ENCODE data around the gene NOBOX. TPM values are rescaled to one million over a fixed set of nuclear protein-coding genes. Genes with fewer than 3 reads are reported as not detected.
A peak's percentile ranks its signal among the peaks of the same experiment; 100 is the strongest.
"Not testable (repeated sequence)": the region's sequence is repeated elsewhere in the genome, so short reads cannot be mapped to it uniquely, and the experiment has no call there.

Gene NOBOX
- total RNA-seq, 1 donor from 2014 or later, result not detected

- peak; percentile 79 for DNase-seq (ENCODE audit: low read depth)
- Histone ChIP-seq H3K36me3 (ENCODE audit: control insufficient read depth, insufficient read depth, low read length) (no peaks in the 10 kb centered on the region), H3K4me3 (ENCODE audit: low read depth, low read length) (no peak overlapping the region), H3K27me3 (ENCODE audit: control insufficient read depth, insufficient read depth, low read length) (no peaks in the 10 kb centered on the region)
- no peak for TF ChIP-seq CTCF (IDR thresholded peaks at IDR 0.05; ENCODE audit: insufficient read depth, low read length, poor library complexity, severe bottlenecking)
These were observed 19.4 kb downstream of the NOBOX start for GRCh38 chr7:144384071-144384470.

GRCh38 chr7:144379776-144380384 is 23.6 kb downstream of the NOBOX start:
- no peak for TF ChIP-seq CTCF (IDR thresholded peaks at IDR 0.05; ENCODE audit: insufficient read depth, low read length, poor library complexity, severe bottlenecking)
- no peak for DNase-seq (ENCODE audit: low read depth)
- no peak overlapping the region for H3K4me3 ChIP-seq (ENCODE audit: low read depth, low read length)
- no peaks in the 10 kb centered on the region for H3K27me3 ChIP-seq (ENCODE audit: control insufficient read depth, insufficient read depth, low read length)
- H3K36me3 ChIP-seq (ENCODE audit: control insufficient read depth, insufficient read depth, low read length), result no peaks in the 10 kb centered on the region

- H3K36me3 ChIP-seq (ENCODE audit: control insufficient read depth, insufficient read depth, low read length), result no peaks in the 10 kb centered on the region
- H3K27me3 ChIP-seq (ENCODE audit: control insufficient read depth, insufficient read depth, low read length), result no peaks in the 10 kb centered on the region
- no peak overlapping the region for H3K4me3 ChIP-seq (ENCODE audit: low read depth, low read length)
- no peak for DNase-seq (ENCODE audit: low read depth)
- no peak for TF ChIP-seq CTCF (IDR thresholded peaks at IDR 0.05; ENCODE audit: insufficient read depth, low read length, poor library complexity, severe bottlenecking)
These were observed 24.8 kb downstream of the NOBOX start for GRCh38 chr7:144378651-144379050.

GRCh38 chr7:144369221-144369620 is 34.3 kb downstream of the NOBOX start:
- DNase-seq (ENCODE audit: low read depth); H3K27me3 ChIP-seq (ENCODE audit: control insufficient read depth, insufficient read depth, low read length); H3K36me3 ChIP-seq (ENCODE audit: control insufficient read depth, insufficient read depth, low read length); H3K4me3 ChIP-seq (ENCODE audit: low read depth, low read length): not testable (repeated sequence)

- H3K4me3 ChIP-seq (ENCODE audit: low read depth, low read length); DNase-seq (ENCODE audit: low read depth); H3K27me3 ChIP-seq (ENCODE audit: control insufficient read depth, insufficient read depth, low read length); H3K36me3 ChIP-seq (ENCODE audit: control insufficient read depth, insufficient read depth, low read length): not testable (repeated sequence)
These were observed 36.2 kb downstream of the NOBOX start for GRCh38 chr7:144367250-144367649.

- H3K36me3 ChIP-seq (ENCODE audit: control insufficient read depth, insufficient read depth, low read length); DNase-seq (ENCODE audit: low read depth); H3K27me3 ChIP-seq (ENCODE audit: control insufficient read depth, insufficient read depth, low read length); H3K4me3 ChIP-seq (ENCODE audit: low read depth, low read length): not testable (repeated sequence)
These were observed 38.0 kb downstream of the NOBOX start for GRCh38 chr7:144365523-144365922.

GRCh38 chr7:144362061-144362460 is 41.4 kb downstream of the NOBOX start:
- not testable (repeated sequence) for H3K27me3 ChIP-seq (ENCODE audit: control insufficient read depth, insufficient read depth, low read length); H3K36me3 ChIP-seq (ENCODE audit: control insufficient read depth, insufficient read depth, low read length); H3K4me3 ChIP-seq (ENCODE audit: low read depth, low read length); DNase-seq (ENCODE audit: low read depth)

- not testable (repeated sequence) for DNase-seq (ENCODE audit: low read depth); H3K27me3 ChIP-seq (ENCODE audit: control insufficient read depth, insufficient read depth, low read length); H3K4me3 ChIP-seq (ENCODE audit: low read depth, low read length); H3K36me3 ChIP-seq (ENCODE audit: control insufficient read depth, insufficient read depth, low read length)
These were observed 46.6 kb downstream of the NOBOX start for GRCh38 chr7:144356860-144357259.

- H3K27me3 ChIP-seq (ENCODE audit: control insufficient read depth, insufficient read depth, low read length); H3K4me3 ChIP-seq (ENCODE audit: low read depth, low read length); H3K36me3 ChIP-seq (ENCODE audit: control insufficient read depth, insufficient read depth, low read length); DNase-seq (ENCODE audit: low read depth): not testable (repeated sequence)
These were observed 47.3 kb downstream of the NOBOX start for GRCh38 chr7:144356185-144356584.

- H3K27me3 ChIP-seq (ENCODE audit: control insufficient read depth, insufficient read depth, low read length); DNase-seq (ENCODE audit: low read depth); H3K36me3 ChIP-seq (ENCODE audit: control insufficient read depth, insufficient read depth, low read length): not testable (repeated sequence)
- peak within 1 kb of the TSS; percentile 22 for H3K4me3 ChIP-seq (ENCODE audit: low read depth, low read length)
These were observed 48.2 kb downstream of the NOBOX start, which contains the start of gene ARHGEF5 for GRCh38 chr7:144355176-144355822. Gene ARHGEF5 (plus strand): TSS chr7:144355402. CDS start chr7:144362670, 7,268 bp downstream.

- DNase-seq (ENCODE audit: low read depth); H3K27me3 ChIP-seq (ENCODE audit: control insufficient read depth, insufficient read depth, low read length): not testable (repeated sequence)
These were observed 51.8 kb downstream of the NOBOX start for GRCh38 chr7:144351667-144352066.

GRCh38 chr7:144348625-144349024 is 54.9 kb downstream of the NOBOX start:
- not testable (repeated sequence) for H3K27me3 ChIP-seq (ENCODE audit: control insufficient read depth, insufficient read depth, low read length); H3K36me3 ChIP-seq (ENCODE audit: control insufficient read depth, insufficient read depth, low read length); DNase-seq (ENCODE audit: low read depth); H3K4me3 ChIP-seq (ENCODE audit: low read depth, low read length)

More at GRCh38 chr7:144351667-144352066, 51.8 kb downstream of the NOBOX start:
- H3K4me3 ChIP-seq (ENCODE audit: low read depth, low read length); H3K36me3 ChIP-seq (ENCODE audit: control insufficient read depth, insufficient read depth, low read length): not testable (repeated sequence)
